Measurements from ENCODE around the gene NFKBIE. TPM values are rescaled to one million over a fixed set of nuclear protein-coding genes. Genes with fewer than 3 reads are reported as not detected.

Gene NFKBIE
- total RNA-seq, 1 donor from 2014 or later, result 5.3 TPM

GRCh38 chr6:44257025-44257752, 8.2 kb downstream of the NFKBIE start, which contains the start of gene SLC35B2:
TSS of gene SLC35B2 (minus strand) at chr6:44257528. CDS start at chr6:44257410, 118 bp downstream.
- Histone ChIP-seq H3K27me3 (ENCODE audit: control insufficient read depth, insufficient read depth, low read length) (no peaks in the 10 kb centered on the region), H3K4me3 (ENCODE audit: low read depth, low read length) (peak within 1 kb of the TSS; percentile 77), H3K36me3 (ENCODE audit: control insufficient read depth, insufficient read depth, low read length) (peaks cover 25% of the 10 kb centered on the region)
- DNase-seq (ENCODE audit: low read depth) (no peak), FAIRE-seq (no peak)
- TF ChIP-seq CTCF (IDR thresholded peaks at IDR 0.05; ENCODE audit: insufficient read depth, low read length, severe bottlenecking), result peak; percentile 53

GRCh38 chr6:44256775-44257024, 8.7 kb downstream of the NFKBIE start:
- Histone ChIP-seq H3K36me3 (ENCODE audit: control insufficient read depth, insufficient read depth, low read length) (peaks cover 28% of the 10 kb centered on the region), H3K4me3 (ENCODE audit: low read depth, low read length) (peak overlapping the region; percentile 77), H3K27me3 (ENCODE audit: control insufficient read depth, insufficient read depth, low read length) (no peaks in the 10 kb centered on the region)
- FAIRE-seq (no peak), DNase-seq (ENCODE audit: low read depth) (no peak)
- no peak for TF ChIP-seq CTCF (IDR thresholded peaks at IDR 0.05; ENCODE audit: insufficient read depth, low read length, severe bottlenecking)

GRCh38 chr6:44255871-44256774, 9.2 kb downstream of the NFKBIE start:
- TF ChIP-seq CTCF (IDR thresholded peaks at IDR 0.05; ENCODE audit: insufficient read depth, low read length, severe bottlenecking), result no peak
- Histone ChIP-seq H3K4me3 (ENCODE audit: low read depth, low read length) (peak overlapping the region; percentile 77), H3K36me3 (ENCODE audit: control insufficient read depth, insufficient read depth, low read length) (peaks cover 28% of the 10 kb centered on the region), H3K27me3 (ENCODE audit: control insufficient read depth, insufficient read depth, low read length) (no peaks in the 10 kb centered on the region)
- no peak for DNase-seq (ENCODE audit: low read depth)
- FAIRE-seq, result no peak

GRCh38 chr6:44255105-44255808, 10.1 kb downstream of the NFKBIE start:
- Histone ChIP-seq H3K27me3 (ENCODE audit: control insufficient read depth, insufficient read depth, low read length) (no peaks in the 10 kb centered on the region), H3K4me3 (ENCODE audit: low read depth, low read length) (no peak overlapping the region), H3K36me3 (ENCODE audit: control insufficient read depth, insufficient read depth, low read length) (peaks cover 32% of the 10 kb centered on the region)
- FAIRE-seq (no peak), DNase-seq (ENCODE audit: low read depth) (no peak)
- TF ChIP-seq CTCF (IDR thresholded peaks at IDR 0.05; ENCODE audit: insufficient read depth, low read length, severe bottlenecking), result no peak

- H3K27me3 ChIP-seq (ENCODE audit: control insufficient read depth, insufficient read depth, low read length), result no peaks in the 10 kb centered on the region
- H3K4me3 ChIP-seq (ENCODE audit: low read depth, low read length), result no peak overlapping the region
- no peak for DNase-seq (ENCODE audit: low read depth)
- no peak for FAIRE-seq
- peaks cover 33% of the 10 kb centered on the region for H3K36me3 ChIP-seq (ENCODE audit: control insufficient read depth, insufficient read depth, low read length)
- no peak for TF ChIP-seq CTCF (IDR thresholded peaks at IDR 0.05; ENCODE audit: insufficient read depth, low read length, severe bottlenecking)
Measured at GRCh38 chr6:44254191-44255104, 10.9 kb downstream of the NFKBIE start.
